HG02981 (cell line): ENCODE measurements around the gene TUBA3E.
A peak's percentile ranks its signal among the peaks of the same experiment; 100 is the strongest.
"Not testable (repeated sequence)": the region's sequence is repeated elsewhere in the genome, so short reads cannot be mapped to it uniquely, and the experiment has no call there.

Source experiments
- ATAC-seq: cut with Tn5 transposase; IDR thresholded peaks from one replicate; pipeline ENCODE4 v1.9.1; 2021; ENCODE audit warnings: mild to moderate bottlenecking, moderate library complexity; ENCODE audit not compliant: unreplicated experiment

The TUBA3E gene

GRCh38 chr2:130165293-130166016 lies 32.8 kb downstream of the TUBA3E start:
- no peak for ATAC-seq

GRCh38 chr2:130162968-130163367 lies 35.3 kb downstream of the TUBA3E start:
- ATAC-seq = no peak

- not testable (repeated sequence) for ATAC-seq
Observed at GRCh38 chr2:130162486-130162885, 35.8 kb downstream of the TUBA3E start.

- ATAC-seq = not testable (repeated sequence)
Observed at GRCh38 chr2:130160838-130161705, 37.2 kb downstream of the TUBA3E start.

- ATAC-seq = no peak
Observed at GRCh38 chr2:130160131-130160530, 38.1 kb downstream of the TUBA3E start.

GRCh38 chr2:130159376-130159775 lies 38.9 kb downstream of the TUBA3E start:
- ATAC-seq = not testable (repeated sequence)

- ATAC-seq = no peak
Observed at GRCh38 chr2:130158631-130159030, 39.6 kb downstream of the TUBA3E start.

GRCh38 chr2:130157825-130158514 lies 40.3 kb downstream of the TUBA3E start:
- peak; percentile 80 for ATAC-seq

GRCh38 chr2:130157354-130157753 lies 40.9 kb downstream of the TUBA3E start:
- ATAC-seq = peak; percentile 30

GRCh38 chr2:130156624-130157004 lies 41.6 kb downstream of the TUBA3E start:
- ATAC-seq = no peak

- not testable (repeated sequence) for ATAC-seq
Observed at GRCh38 chr2:130155956-130156623, 42.1 kb downstream of the TUBA3E start.

- no peak for ATAC-seq
Observed at GRCh38 chr2:130154773-130155765, 43.2 kb downstream of the TUBA3E start.

GRCh38 chr2:130154423-130154770 lies 43.8 kb downstream of the TUBA3E start:
- ATAC-seq = not testable (repeated sequence)

- not testable (repeated sequence) for ATAC-seq
Observed at GRCh38 chr2:130153721-130154422, 44.4 kb downstream of the TUBA3E start.

- no peak for ATAC-seq
Observed at GRCh38 chr2:130152816-130153595, 45.2 kb downstream of the TUBA3E start.

- not testable (repeated sequence) for ATAC-seq
Observed at GRCh38 chr2:130152136-130152815, 46.0 kb downstream of the TUBA3E start.

- ATAC-seq = not testable (repeated sequence)
Observed at GRCh38 chr2:130151145-130151512, 47.1 kb downstream of the TUBA3E start.
